Activated naive CD8-positive, alpha-beta T cell treated with anti-CD3 and anti-CD28 coated beads, Interleukin-2, amount 50 U/mL, for 24 hours (primary cell): ENCODE results near the gene MLX.
"Not testable (repeated sequence)": the region's sequence is repeated elsewhere in the genome, so short reads cannot be mapped to it uniquely, and the experiment has no call there.

ENCODE experiments used
- ATAC-seq: fragments of 150-1000 bp; cut with Tn5 transposase; one replicate; pipeline ENCODE4 v1.10.0; 2021
- DNase-seq: peaks from one replicate; pipeline ENCODE4 v3.0.0; 2021
- H3K27ac Mint-ChIP-seq: one replicate; pipeline ENCODE4 v1.8.0; 2021; ENCODE audit warnings: mild to moderate bottlenecking, mixed read lengths
- H3K27me3 Mint-ChIP-seq: one replicate; pipeline ENCODE4 v1.8.0; 2021; ENCODE audit warnings: mixed read lengths
- H3K36me3 Mint-ChIP-seq: one replicate; pipeline ENCODE4 v1.8.0; 2021; ENCODE audit warnings: low read depth, mixed read lengths
- H3K4me1 Mint-ChIP-seq: one replicate; pipeline ENCODE4 v1.8.0; 2021; ENCODE audit warnings: mixed read lengths
- H3K4me3 Mint-ChIP-seq: one replicate; pipeline ENCODE4 v1.8.0; 2021; ENCODE audit warnings: mild to moderate bottlenecking, moderate library complexity, mixed read lengths
- H3K9me3 Mint-ChIP-seq: one replicate; pipeline ENCODE4 v1.8.0; 2021; ENCODE audit warnings: mixed read lengths

Gene MLX

DNA sequence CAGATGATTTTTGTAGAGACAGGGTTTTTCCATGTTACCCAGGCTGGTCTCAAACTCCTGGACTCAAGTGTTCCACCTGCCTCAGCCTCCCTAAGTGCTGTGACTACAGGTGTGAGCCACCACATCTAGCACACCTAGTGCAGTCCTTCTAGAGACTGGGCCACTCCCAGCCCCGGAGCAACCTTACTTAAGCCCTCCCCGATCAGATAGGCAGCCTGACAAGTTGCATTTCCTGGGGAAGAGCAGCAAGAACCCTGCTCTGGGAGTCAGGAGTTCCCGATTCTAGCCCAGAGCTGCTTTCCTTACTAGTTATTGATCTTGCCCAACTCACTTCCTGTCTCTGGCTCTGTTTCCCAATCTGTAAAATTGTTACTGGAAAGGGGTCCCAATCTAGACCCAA is 37.8 kb upstream of the MLX start:
- no peak for DNase-seq
- Mint-ChIP-seq H3K27ac (no peak overlapping the region), H3K4me3 (no peak overlapping the region), H3K4me1 (peaks cover 42% of the 10 kb centered on the region), H3K9me3 (no peaks in the 10 kb centered on the region), H3K27me3 (no peaks in the 10 kb centered on the region), H3K36me3 (no peaks in the 10 kb centered on the region)
- ATAC-seq, result no peak

DNA sequence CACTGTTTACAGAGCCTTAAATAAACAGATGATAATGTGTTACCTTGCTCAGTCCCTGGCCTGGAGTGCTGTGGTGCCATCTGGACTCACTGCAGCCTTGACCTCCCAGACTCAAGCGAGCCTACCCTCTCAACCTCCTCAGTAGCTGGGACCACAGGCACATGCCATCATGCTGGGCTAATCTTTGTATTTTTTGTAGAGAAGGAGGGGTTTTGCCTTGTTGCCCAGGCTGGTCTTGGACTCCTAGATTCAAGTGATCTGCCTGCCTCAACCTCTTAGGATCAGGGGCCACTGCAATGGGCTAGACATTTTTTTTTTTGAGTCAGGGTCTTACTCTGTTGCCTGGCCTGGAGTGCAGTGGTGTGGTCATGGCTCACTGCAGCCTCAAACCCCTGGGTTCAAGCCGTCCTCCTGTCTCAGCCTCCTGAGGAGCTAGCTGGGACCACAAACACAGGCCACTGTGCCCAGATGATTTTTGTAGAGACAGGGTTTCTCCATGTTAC is 35.9 kb upstream of the MLX start:
- Mint-ChIP-seq H3K36me3 (no peaks in the 10 kb centered on the region), H3K9me3 (no peaks in the 10 kb centered on the region), H3K4me3 (no peak overlapping the region), H3K27ac (no peak overlapping the region), H3K27me3 (no peaks in the 10 kb centered on the region), H3K4me1 (peaks cover 44% of the 10 kb centered on the region)
- ATAC-seq (no peak), DNase-seq (no peak)

- H3K27me3 Mint-ChIP-seq, result no peaks in the 10 kb centered on the region
- ATAC-seq (no peak), DNase-seq (peak; percentile 64)
- peaks cover 45% of the 10 kb centered on the region for H3K4me1 Mint-ChIP-seq
- H3K36me3 Mint-ChIP-seq, result no peaks in the 10 kb centered on the region
- H3K9me3 Mint-ChIP-seq, result no peaks in the 10 kb centered on the region
- peak overlapping the region; percentile 73 for H3K27ac Mint-ChIP-seq
- peak overlapping the region; percentile 74 for H3K4me3 Mint-ChIP-seq
Observed at GRCh38 chr17:42531455-42532354, 35.2 kb upstream of the MLX start.

DNA sequence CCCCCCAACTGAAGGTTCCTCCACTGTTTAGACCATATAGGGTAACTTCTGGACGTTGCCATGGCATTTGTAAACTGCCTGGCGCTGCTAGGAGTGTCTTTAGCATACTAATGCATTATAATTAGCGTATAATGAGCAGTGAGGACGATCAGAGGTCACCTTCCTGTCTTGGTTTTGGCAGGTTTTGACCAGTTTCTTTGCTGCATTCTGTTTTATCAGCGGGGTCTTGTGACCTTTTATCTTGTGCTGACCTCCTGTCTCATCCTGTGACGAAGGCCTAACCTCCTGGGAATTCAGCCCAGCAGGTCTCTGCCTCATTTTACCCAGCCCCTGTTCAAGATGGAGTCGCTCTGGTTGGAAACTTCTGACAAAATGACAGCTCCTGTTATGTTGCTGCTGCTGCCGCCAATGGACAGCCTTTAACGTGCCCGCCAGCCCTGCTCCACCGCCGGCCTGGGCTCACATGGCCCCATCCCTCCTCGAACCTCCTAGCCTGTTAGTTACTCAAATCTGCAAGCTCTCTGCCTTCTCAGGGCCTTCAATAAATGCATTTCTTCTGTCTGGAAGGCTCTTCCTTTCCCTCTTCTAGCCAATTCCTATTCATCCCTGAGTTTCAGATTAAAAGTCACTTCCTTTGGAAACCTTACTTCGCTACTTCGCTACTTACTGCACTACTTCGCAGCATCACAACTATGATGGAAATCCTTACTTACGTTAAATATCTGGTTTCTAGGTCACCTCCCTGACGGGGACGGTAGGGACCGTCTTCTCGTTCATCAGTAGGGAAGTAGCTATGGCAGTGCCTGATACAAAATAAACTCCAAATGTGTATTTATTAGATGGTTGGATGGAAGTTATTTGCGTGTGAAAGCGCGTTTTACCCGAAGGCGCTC is 31.5 kb upstream of the MLX start:
- no peaks in the 10 kb centered on the region for H3K9me3 Mint-ChIP-seq
- peak overlapping the region; percentile 83 for H3K4me3 Mint-ChIP-seq
- DNase-seq, result no peak
- no peaks in the 10 kb centered on the region for H3K27me3 Mint-ChIP-seq
- ATAC-seq, result peak; percentile 4
- H3K4me1 Mint-ChIP-seq, result peaks cover 37% of the 10 kb centered on the region
- H3K27ac Mint-ChIP-seq, result peak overlapping the region; percentile 83
- H3K36me3 Mint-ChIP-seq, result peaks cover 10% of the 10 kb centered on the region

DNA sequence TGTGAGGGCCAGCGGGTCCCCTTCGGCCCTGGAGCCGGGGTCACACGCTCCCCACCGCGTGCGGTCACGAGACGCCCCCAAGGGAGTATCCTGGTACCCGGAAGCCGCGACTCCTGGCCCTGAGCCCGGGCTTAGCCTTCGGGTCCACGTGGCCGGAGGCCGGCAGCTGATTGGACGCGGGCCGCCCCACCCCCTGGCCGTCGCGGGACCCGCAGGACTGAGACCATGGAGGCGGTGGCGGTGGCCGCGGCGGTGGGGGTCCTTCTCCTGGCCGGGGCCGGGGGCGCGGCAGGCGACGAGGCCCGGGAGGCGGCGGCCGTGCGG is 30.9 kb upstream of the MLX start, which contains the start of gene NAGLU:
Gene NAGLU (plus strand): TSS at position 194 of the 324 bp plus-strand sequence. CDS start 32 bp downstream, at position 226.
- Mint-ChIP-seq H3K27ac (peak within 1 kb of the TSS; percentile 83), H3K36me3 (peaks cover 10% of the 10 kb centered on the region), H3K4me1 (peaks cover 37% of the 10 kb centered on the region), H3K9me3 (no peaks in the 10 kb centered on the region), H3K27me3 (no peaks in the 10 kb centered on the region), H3K4me3 (peak within 1 kb of the TSS; percentile 84)
- DNase-seq (peak; percentile 92), ATAC-seq (peak; percentile 92)

DNA sequence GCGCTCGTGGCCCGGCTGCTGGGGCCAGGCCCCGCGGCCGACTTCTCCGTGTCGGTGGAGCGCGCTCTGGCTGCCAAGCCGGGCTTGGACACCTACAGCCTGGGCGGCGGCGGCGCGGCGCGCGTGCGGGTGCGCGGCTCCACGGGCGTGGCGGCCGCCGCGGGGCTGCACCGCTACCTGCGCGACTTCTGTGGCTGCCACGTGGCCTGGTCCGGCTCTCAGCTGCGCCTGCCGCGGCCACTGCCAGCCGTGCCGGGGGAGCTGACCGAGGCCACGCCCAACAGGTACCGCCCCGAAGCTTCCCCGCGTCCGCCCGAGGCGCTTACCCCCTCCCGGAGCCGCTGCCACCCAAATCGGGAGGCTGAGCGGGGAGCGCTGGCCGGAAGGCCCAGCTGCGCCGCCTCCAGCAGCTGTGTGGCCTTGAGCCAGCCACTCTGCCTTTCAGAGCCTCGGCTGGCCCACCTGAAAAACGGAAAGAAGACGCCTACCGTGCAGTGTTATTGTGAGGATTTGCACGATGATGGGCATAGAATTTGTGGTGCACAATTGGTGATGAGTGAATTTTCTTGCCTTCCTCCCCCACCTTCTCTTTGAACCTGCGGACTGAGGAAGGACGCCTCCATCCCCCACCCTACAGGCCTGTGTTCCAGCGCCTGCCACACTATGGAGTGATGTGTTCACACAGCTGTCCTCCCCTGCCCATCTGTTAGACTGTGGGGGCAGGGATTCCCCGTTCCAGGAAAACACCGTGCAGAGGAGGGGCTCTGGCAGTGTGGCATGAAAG is 30.3 kb upstream of the MLX start:
- Mint-ChIP-seq H3K27ac (peak overlapping the region; percentile 67), H3K27me3 (no peaks in the 10 kb centered on the region), H3K4me3 (peak overlapping the region; percentile 84), H3K9me3 (no peaks in the 10 kb centered on the region), H3K36me3 (peaks cover 10% of the 10 kb centered on the region), H3K4me1 (peaks cover 37% of the 10 kb centered on the region)
- DNase-seq (peak; percentile 81), ATAC-seq (peak; percentile 72)

- Mint-ChIP-seq H3K27ac (no peak overlapping the region), H3K4me1 (peaks cover 36% of the 10 kb centered on the region), H3K4me3 (peak overlapping the region; percentile 84), H3K36me3 (peaks cover 10% of the 10 kb centered on the region), H3K9me3 (no peaks in the 10 kb centered on the region), H3K27me3 (no peaks in the 10 kb centered on the region)
- DNase-seq, result no peak
- ATAC-seq, result no peak
Observed at GRCh38 chr17:42537156-42537805, 29.6 kb upstream of the MLX start.

- Mint-ChIP-seq H3K27me3 (no peaks in the 10 kb centered on the region), H3K4me3 (peak overlapping the region; percentile 84), H3K27ac (peak overlapping the region; percentile 35), H3K36me3 (peaks cover 11% of the 10 kb centered on the region), H3K9me3 (no peaks in the 10 kb centered on the region), H3K4me1 (peaks cover 36% of the 10 kb centered on the region)
- ATAC-seq, result no peak
- no peak for DNase-seq
Observed at GRCh38 chr17:42537826-42538451, 29.0 kb upstream of the MLX start.

GRCh38 chr17:42538482-42538881 is 28.4 kb upstream of the MLX start:
- peaks cover 11% of the 10 kb centered on the region for H3K36me3 Mint-ChIP-seq

GRCh38 chr17:42540558-42540957 is 26.3 kb upstream of the MLX start:
- H3K4me3 Mint-ChIP-seq, ATAC-seq, H3K27ac Mint-ChIP-seq, DNase-seq, H3K27me3 Mint-ChIP-seq, H3K9me3 Mint-ChIP-seq: not testable (repeated sequence)
- Mint-ChIP-seq H3K4me1 (peaks cover 31% of the 10 kb centered on the region), H3K36me3 (peaks cover 11% of the 10 kb centered on the region)

More at GRCh38 chr17:42538482-42538881, 28.4 kb upstream of the MLX start:
- DNase-seq (no peak), ATAC-seq (no peak)
- Mint-ChIP-seq H3K9me3 (no peaks in the 10 kb centered on the region), H3K4me3 (no peak overlapping the region), H3K27me3 (no peaks in the 10 kb centered on the region), H3K4me1 (peaks cover 36% of the 10 kb centered on the region), H3K27ac (no peak overlapping the region)

GRCh38 chr17:42541041-42541833 is 25.7 kb upstream of the MLX start:
- Mint-ChIP-seq H3K4me3 (no peak overlapping the region), H3K27me3 (no peaks in the 10 kb centered on the region), H3K27ac (peak overlapping the region; percentile 50), H3K4me1 (peaks cover 27% of the 10 kb centered on the region), H3K36me3 (peaks cover 11% of the 10 kb centered on the region), H3K9me3 (no peaks in the 10 kb centered on the region)
- DNase-seq, result no peak
- ATAC-seq, result peak; percentile 14

DNA sequence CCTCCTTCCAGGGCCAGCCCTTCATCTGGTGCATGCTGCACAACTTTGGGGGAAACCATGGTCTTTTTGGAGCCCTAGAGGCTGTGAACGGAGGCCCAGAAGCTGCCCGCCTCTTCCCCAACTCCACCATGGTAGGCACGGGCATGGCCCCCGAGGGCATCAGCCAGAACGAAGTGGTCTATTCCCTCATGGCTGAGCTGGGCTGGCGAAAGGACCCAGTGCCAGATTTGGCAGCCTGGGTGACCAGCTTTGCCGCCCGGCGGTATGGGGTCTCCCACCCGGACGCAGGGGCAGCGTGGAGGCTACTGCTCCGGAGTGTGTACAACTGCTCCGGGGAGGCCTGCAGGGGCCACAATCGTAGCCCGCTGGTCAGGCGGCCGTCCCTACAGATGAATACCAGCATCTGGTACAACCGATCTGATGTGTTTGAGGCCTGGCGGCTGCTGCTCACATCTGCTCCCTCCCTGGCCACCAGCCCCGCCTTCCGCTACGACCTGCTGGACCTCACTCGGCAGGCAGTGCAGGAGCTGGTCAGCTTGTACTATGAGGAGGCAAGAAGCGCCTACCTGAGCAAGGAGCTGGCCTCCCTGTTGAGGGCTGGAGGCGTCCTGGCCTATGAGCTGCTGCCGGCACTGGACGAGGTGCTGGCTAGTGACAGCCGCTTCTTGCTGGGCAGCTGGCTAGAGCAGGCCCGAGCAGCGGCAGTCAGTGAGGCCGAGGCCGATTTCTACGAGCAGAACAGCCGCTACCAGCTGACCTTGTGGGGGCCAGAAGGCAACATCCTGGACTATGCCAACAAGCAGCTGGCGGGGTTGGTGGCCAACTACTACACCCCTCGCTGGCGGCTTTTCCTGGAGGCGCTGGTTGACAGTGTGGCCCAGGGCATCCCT is 23.5 kb upstream of the MLX start:
- H3K27ac Mint-ChIP-seq, result no peak overlapping the region
- H3K9me3 Mint-ChIP-seq, result no peaks in the 10 kb centered on the region
- ATAC-seq, result no peak
- no peaks in the 10 kb centered on the region for H3K27me3 Mint-ChIP-seq
- H3K36me3 Mint-ChIP-seq, result peaks cover 9% of the 10 kb centered on the region
- H3K4me1 Mint-ChIP-seq, result peaks cover 22% of the 10 kb centered on the region
- no peak for DNase-seq
- H3K4me3 Mint-ChIP-seq, result no peak overlapping the region
